Suprapubic skin (tissue), 3 donors: ENCODE results near the gene SPTBN5.

Experiments used
- EP300 ChIP-seq: sonication (generic); formaldehyde crosslinking; IDR thresholded peaks from one replicate; pipeline ENCODE4 v1.6.1; 2017; ENCODE audit warnings: antibody characterized with exemption
- POLR2A ChIP-seq, 2 donors: fragments of 450-650 bp; IDR thresholded peaks; one replicate each; pipeline ENCODE4 v1.6.1; 2017; ENCODE audit warnings: antibody characterized with exemption in 2 of 2, mild to moderate bottlenecking in 2 of 2, moderate library complexity in 2 of 2
- TF ChIP-seq, protein P1 (sequence below), 2 donors: fragments of 200-600 bp in 1 of 2; fragments of 450-650 bp in 1 of 2; sonication (generic) in 1 of 2; IDR thresholded peaks; one replicate each; pipeline ENCODE4 v1.5.1; 2016 to 2019; ENCODE audit warnings: antibody characterized with exemption in 2 of 2, mild to moderate bottlenecking in 1 of 2, moderate library complexity in 1 of 2

DNA sequence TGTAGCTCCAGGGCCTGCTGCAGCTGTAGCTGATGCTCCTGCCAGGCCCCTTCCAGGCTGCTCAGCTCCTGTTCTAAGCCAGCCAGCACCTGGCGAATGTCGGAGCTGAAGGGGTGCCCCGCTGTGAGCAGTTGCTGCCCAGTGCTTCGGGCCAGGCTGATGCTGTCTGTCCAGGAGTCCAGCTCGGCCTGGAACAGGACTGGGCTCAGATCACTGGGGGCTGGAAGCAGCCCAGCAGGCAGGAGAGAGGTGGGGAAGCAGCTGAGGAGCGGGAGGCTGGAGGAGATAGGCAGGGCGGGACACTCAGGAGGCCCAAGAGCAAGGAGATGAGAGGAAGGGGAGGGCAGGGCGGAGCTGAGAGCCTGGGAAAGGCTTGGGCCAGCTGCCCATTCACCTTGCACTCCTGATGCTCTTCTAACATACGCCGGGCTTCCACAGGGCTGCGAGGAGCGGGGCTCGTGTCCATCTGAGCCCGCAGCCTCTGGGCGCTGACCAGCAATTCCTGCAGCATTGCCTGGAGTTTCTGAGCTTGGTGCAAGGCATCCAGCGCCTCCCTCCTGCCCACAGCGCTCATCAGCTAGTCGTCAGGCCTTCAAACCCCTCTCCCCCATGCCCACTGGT lies 32.0 kb downstream of the SPTBN5 start:
- TF ChIP-seq POLR2A (IDR thresholded peaks at IDR 0.05) (no peak), EP300 (no peak)
- TF ChIP-seq, protein P1, sequence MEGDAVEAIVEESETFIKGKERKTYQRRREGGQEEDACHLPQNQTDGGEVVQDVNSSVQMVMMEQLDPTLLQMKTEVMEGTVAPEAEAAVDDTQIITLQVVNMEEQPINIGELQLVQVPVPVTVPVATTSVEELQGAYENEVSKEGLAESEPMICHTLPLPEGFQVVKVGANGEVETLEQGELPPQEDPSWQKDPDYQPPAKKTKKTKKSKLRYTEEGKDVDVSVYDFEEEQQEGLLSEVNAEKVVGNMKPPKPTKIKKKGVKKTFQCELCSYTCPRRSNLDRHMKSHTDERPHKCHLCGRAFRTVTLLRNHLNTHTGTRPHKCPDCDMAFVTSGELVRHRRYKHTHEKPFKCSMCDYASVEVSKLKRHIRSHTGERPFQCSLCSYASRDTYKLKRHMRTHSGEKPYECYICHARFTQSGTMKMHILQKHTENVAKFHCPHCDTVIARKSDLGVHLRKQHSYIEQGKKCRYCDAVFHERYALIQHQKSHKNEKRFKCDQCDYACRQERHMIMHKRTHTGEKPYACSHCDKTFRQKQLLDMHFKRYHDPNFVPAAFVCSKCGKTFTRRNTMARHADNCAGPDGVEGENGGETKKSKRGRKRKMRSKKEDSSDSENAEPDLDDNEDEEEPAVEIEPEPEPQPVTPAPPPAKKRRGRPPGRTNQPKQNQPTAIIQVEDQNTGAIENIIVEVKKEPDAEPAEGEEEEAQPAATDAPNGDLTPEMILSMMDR (IDR thresholded peaks at IDR 0.05) = no peak
